Effector CD8-positive, alpha-beta T cell (primary cell): ENCODE results near the gene ACVR1B.
A peak's percentile ranks its signal among the peaks of the same experiment; 100 is the strongest.
"Not testable (repeated sequence)": the region's sequence is repeated elsewhere in the genome, so short reads cannot be mapped to it uniquely, and the experiment has no call there.

Experiments used
- DNase-seq: peaks from one replicate; lab custom pipeline; 2025; lab: John Stamatoyannopoulos, UW

Gene ACVR1B

GRCh38 chr12:51970904-51971646, 19.6 kb downstream of the ACVR1B start:
- DNase-seq, result no peak

- no peak for DNase-seq
Measured at GRCh38 chr12:51971679-51972421, 20.4 kb downstream of the ACVR1B start.

DNA sequence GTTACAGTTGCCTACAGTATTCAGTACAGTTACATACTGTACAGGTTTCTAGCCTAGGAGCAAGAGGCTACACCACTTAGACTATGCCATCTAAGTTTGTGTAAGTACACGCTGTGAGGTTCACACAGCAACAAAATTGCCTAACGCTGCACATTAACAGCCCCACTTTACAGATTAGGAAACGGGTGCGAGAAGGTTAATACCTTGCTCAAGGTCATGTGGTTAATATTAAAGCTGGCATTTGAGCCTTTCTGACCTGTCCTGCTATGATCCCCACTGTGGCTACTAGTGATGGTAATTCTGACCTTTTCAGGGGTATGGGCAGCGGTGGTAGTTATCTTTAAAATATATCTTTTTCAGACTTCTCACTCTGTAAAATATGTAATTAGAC, 20.9 kb downstream of the ACVR1B start:
- no peak for DNase-seq

DNA sequence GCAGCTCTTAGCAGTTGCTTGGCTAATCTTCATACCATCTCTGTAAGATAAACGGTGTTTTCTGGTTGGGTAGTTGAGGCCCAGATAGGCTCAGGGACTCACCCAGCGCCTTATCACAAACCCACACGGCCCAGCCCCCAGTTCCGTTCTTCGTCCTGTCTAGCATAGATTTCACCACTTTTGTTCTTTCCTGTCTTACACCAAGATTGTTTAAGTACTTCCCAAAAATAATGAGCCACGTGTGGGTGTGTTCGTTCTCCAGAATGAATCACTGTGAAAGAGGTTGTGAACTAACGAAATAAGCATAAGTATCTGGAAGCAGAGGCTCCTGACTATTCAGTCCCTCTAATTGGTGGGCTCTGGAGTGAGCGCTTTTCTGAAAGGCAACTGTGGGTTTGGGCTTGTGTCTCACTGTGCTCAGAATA, 21.4 kb downstream of the ACVR1B start:
- DNase-seq, result no peak

DNA sequence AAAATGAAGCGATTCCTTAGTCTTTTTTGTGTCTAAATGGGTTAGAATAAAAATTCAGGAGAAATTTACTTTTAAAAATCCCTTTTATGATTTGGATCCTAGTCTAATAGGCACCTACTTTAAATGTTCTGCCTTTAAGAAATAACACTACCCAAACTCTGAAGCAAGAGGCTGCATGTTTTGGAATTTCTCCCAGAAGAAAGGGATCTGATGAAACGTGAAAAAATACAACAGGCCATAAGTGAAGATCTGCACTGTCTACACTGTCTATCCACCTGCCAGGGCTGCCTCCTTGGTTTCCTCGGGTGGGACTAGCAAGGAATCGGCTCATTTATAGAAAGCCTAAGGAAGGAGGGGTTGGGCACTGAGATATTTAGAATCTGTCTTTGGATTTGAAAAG, 22.1 kb downstream of the ACVR1B start:
- DNase-seq, result no peak

DNA sequence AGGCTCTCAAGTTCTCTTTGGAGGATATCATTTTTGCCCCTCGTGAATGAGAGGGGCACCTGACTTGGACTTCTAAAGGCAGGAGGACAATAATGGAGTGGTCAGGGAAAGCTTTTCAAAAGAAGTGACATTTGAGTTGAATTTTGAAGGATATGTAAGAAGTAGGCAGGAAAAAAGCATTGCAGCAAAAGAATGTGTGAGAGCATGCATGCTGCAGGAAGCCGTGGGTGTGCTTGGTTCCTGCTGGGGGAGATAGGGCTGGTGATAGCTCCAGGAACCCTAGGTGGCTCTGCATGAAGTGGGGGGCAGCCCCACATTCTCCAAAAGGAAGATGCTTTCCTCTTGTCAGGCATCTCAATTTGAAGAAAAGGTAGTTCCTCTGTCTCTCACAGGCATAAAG, 23.1 kb downstream of the ACVR1B start:
- no peak for DNase-seq

- no peak for DNase-seq
Measured at GRCh38 chr12:51975196-51975595, 23.7 kb downstream of the ACVR1B start.

- no peak for DNase-seq
Measured at GRCh38 chr12:51976376-51977160, 25.1 kb downstream of the ACVR1B start.

DNA sequence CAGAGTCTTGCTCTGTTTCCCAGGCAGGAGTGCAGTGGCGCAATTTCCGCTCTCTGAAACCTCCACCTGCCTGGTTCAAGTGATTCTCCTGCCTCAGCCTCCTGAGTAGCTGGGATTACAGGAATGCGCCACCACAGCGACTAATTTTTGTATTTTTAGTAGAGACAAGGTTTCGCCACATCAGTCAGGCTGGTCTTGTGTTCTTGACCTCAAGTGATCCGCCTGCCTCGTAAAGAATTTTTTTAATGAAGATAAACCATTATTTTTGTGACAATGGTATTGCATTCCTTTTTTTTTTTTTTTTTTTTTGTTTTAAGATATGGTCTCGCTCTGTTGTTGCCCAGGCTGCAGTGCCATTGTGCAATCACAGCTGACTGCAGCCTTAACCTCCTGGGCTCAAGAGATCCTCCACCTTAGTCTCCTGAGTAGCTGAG, 25.8 kb downstream of the ACVR1B start:
- no peak for DNase-seq

DNA sequence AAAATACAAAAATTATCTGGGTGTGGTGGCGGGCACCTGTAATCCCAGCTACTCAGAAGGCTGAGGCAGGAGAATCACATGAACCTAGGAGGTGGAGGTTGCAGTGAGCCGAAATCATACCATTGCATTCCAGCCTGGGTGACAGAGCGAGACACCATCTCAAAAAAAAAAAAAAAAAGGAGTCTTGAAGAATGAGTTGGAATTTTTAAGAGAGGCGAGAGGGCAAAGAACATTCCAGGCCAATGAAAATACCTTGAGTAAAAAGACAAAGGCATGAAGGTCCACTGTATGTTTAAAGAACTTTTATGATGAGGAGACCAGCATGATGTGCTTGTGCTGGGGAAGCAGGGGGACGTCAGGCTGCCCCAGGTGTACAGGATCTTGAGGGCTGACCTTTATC, 27.8 kb downstream of the ACVR1B start:
- not testable (repeated sequence) for DNase-seq

DNA sequence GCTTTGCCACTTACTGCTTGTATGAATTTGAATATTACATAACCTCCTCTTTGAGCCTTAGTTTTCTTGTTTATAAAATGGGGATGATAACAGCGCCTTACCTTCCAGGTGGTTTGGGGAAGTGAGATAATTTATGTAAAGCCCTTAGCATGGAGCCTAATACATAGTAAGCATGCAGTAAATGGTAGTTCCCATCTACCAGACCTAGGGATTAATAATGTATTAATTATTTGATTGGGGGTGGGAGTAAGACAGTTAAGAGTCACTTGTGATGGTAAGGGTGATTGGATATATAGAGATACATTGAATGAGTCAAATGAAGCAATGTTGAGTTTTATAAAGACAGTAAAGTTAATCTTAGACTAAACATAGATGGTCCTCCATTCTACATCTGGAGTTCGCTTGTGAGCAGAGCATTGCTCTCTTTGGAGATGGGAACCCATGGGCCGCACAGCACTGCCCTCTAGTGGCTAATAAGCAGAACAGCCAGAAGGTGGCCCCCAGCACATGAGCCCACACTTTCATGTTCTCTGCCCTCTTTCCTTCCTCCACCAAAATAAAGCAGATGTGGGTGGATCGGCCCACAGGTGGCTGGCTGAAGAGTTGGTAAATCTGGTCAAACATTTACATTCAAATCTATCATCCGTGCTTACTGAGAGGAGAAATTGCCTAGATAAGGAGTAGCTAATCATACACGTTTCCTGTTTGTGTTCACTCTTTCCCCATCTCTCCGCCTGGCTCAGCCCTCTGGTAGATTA, 28.7 kb downstream of the ACVR1B start:
- peak; percentile 53 for DNase-seq

GRCh38 chr12:51980809-51981127, 29.3 kb downstream of the ACVR1B start:
- no peak for DNase-seq

DNA sequence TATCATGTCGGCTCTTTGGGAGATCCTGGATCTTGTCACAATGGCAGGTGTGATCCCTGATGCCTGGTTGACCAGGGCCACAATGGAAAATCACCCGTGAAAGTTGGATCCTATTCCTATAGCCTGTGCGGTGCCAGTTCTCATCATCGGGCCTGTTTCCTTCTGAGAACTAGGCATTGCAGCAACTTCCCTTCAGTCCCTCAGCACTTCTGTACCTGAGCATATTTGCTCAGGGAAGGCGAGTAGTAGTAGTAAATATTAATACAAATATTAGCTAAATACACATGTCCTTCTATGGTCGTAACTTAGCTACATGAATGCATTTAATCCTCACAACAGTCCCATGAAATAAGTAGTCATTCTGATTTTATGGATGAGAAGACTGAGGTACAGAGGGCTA, 33.2 kb downstream of the ACVR1B start:
- no peak for DNase-seq

- no peak for DNase-seq
Measured at GRCh38 chr12:51985154-51985835, 33.8 kb downstream of the ACVR1B start.

GRCh38 chr12:51986834-51987233, 35.3 kb downstream of the ACVR1B start:
- DNase-seq, result no peak

- DNase-seq, result no peak
Measured at GRCh38 chr12:51992246-51992645, 40.7 kb downstream of the ACVR1B start.

- no peak for DNase-seq
Measured at GRCh38 chr12:51994539-51994820, 43.0 kb downstream of the ACVR1B start.

DNA sequence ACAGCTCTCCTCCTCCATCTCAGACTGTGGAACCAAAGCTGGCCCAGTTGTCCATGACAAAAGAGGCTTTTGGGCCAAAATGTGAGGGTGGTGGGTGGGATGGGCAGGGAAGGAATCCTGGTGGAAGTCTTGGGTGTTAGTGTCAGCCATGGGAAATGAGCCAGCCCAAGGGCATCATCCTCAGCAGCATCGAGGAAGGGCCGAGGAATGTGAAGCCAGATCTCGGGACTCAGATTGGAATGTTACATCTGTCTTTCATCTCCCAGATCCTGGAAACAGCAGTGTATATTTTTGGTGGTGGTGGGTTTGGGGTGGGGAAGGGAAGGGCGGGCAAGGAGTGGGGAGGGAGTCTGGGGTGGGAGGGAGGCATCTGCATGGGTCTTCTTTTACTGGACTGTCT, 43.5 kb downstream of the ACVR1B start:
- DNase-seq, result no peak

DNA sequence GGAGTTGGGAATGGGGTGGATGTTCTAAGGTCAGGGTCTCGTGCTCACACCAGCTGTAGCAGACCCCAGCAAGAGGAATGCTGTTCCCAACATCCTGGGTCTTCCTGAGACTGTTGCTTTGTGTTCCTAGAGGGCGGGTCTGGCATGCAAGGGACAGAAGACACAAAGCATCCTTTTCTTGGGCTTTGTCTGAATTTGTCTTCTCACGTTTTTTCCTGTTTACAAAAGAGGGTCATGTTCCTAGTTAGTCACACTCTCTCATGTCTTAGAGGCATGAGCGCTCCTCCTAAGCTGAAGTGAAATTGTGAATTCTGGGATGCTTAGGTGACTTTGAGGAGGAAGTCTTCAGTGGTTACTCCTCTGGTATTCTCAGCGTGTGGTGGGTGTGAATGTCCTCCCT, 45.6 kb downstream of the ACVR1B start:
- DNase-seq, result no peak

GRCh38 chr12:52003016-52003550, 51.6 kb downstream of the ACVR1B start:
- DNase-seq, result no peak

GRCh38 chr12:52003591-52003990, 52.1 kb downstream of the ACVR1B start:
- no peak for DNase-seq
